ENCODE measurements around the gene FAM216B. TPM values are rescaled to one million over a fixed set of nuclear protein-coding genes. Genes with fewer than 3 reads are reported as not detected.
"Not testable (repeated sequence)": the region's sequence is repeated elsewhere in the genome, so short reads cannot be mapped to it uniquely, and the experiment has no call there.

FAM216B gene
- total and polyA plus RNA-seq, 2 experiments from 2014 or later = 0.90 to 2.2 TPM

- Histone ChIP-seq H3K4me1 (ENCODE audit: insufficient read depth) (no peaks in the 10 kb centered on the region), H3K27me3 (no peaks in the 10 kb centered on the region), H2AFZ (no peak overlapping the region), H3K4me2 (no peak overlapping the region), H3K36me3 (replicated peaks; ENCODE audit: insufficient read depth, low read depth) (no peaks in the 10 kb centered on the region), H3K4me3 (no peak overlapping the region), H3K9me3 (ENCODE audit: low read depth) (no peaks in the 10 kb centered on the region), H3K79me2 (no peaks in the 10 kb centered on the region), H4K20me1 (ENCODE audit: insufficient read depth, poor library complexity, severe bottlenecking) (no peaks in the 10 kb centered on the region), H3K9me2 (replicated peaks; ENCODE audit: insufficient read depth) (no peaks in the 10 kb centered on the region), H3K27ac (no peak overlapping the region)
- 98% methylated on average over 2 of the region's 2 CpGs for WGBS (ENCODE audit: low lambda C conversion rate, missing lambda C conversion rate)
- TF ChIP-seq CTCF (IDR thresholded peaks at IDR 0.05; ENCODE audit: poor library complexity) (peak; percentile 14), EZH2 (IDR thresholded peaks at IDR 0.05; ENCODE audit: borderline replicate concordance) (no peak)
- no peak for DNase-seq (ENCODE audit: low spot score)
Measured at GRCh38 chr13:42816538-42816937, 35.2 kb downstream of the FAM216B start.

- not testable (repeated sequence) for H3K4me2 ChIP-seq; H2AFZ ChIP-seq; H3K4me3 ChIP-seq; H3K79me2 ChIP-seq; H3K27me3 ChIP-seq; H3K27ac ChIP-seq; H3K4me1 ChIP-seq (ENCODE audit: insufficient read depth); H3K9me2 ChIP-seq (replicated peaks; ENCODE audit: insufficient read depth); H3K36me3 ChIP-seq (replicated peaks; ENCODE audit: insufficient read depth, low read depth); H3K9me3 ChIP-seq (ENCODE audit: low read depth); H4K20me1 ChIP-seq (ENCODE audit: insufficient read depth, poor library complexity, severe bottlenecking); DNase-seq (ENCODE audit: low spot score)
- 83% methylated on average over 1 of the region's 1 CpG for WGBS (ENCODE audit: low lambda C conversion rate, missing lambda C conversion rate)
Measured at GRCh38 chr13:42819687-42820086, 38.3 kb downstream of the FAM216B start.

GRCh38 chr13:42820451-42820850 is 39.1 kb downstream of the FAM216B start:
- no peak overlapping the region for H3K4me3 ChIP-seq
- 50% methylated on average over 4 of the region's 4 CpGs for WGBS (ENCODE audit: low lambda C conversion rate, missing lambda C conversion rate)
- no peaks in the 10 kb centered on the region for H3K36me3 ChIP-seq (replicated peaks; ENCODE audit: insufficient read depth, low read depth)
- H3K4me1 ChIP-seq (ENCODE audit: insufficient read depth) = no peaks in the 10 kb centered on the region
- no peak for TF ChIP-seq CTCF (IDR thresholded peaks at IDR 0.05; ENCODE audit: poor library complexity)
- no peak for TF ChIP-seq EZH2phosphoT487 (IDR thresholded peaks at IDR 0.05; ENCODE audit: low read depth, severe bottlenecking, unreplicated experiment)
- no peak for TF ChIP-seq EZH2 (IDR thresholded peaks at IDR 0.05; ENCODE audit: borderline replicate concordance)
- H2AFZ ChIP-seq = no peak overlapping the region
- H3K4me2 ChIP-seq = no peak overlapping the region
- no peaks in the 10 kb centered on the region for H3K9me3 ChIP-seq (ENCODE audit: low read depth)
- H4K20me1 ChIP-seq (ENCODE audit: insufficient read depth, poor library complexity, severe bottlenecking) = no peaks in the 10 kb centered on the region
- DNase-seq (ENCODE audit: low spot score) = no peak
- no peak overlapping the region for H3K27ac ChIP-seq
- no peaks in the 10 kb centered on the region for H3K27me3 ChIP-seq
- H3K79me2 ChIP-seq = no peaks in the 10 kb centered on the region
- no peaks in the 10 kb centered on the region for H3K9me2 ChIP-seq (replicated peaks; ENCODE audit: insufficient read depth)

GRCh38 chr13:42821437-42821836 is 40.1 kb downstream of the FAM216B start:
- H3K79me2 ChIP-seq = no peaks in the 10 kb centered on the region
- no peak for TF ChIP-seq CTCF (IDR thresholded peaks at IDR 0.05; ENCODE audit: poor library complexity)
- TF ChIP-seq EZH2 (IDR thresholded peaks at IDR 0.05; ENCODE audit: borderline replicate concordance) = no peak
- no peak for TF ChIP-seq EZH2phosphoT487 (IDR thresholded peaks at IDR 0.05; ENCODE audit: low read depth, severe bottlenecking, unreplicated experiment)
- H3K9me3 ChIP-seq (ENCODE audit: low read depth) = no peaks in the 10 kb centered on the region
- no peak for DNase-seq (ENCODE audit: low spot score)
- H4K20me1 ChIP-seq (ENCODE audit: insufficient read depth, poor library complexity, severe bottlenecking) = no peaks in the 10 kb centered on the region
- no peaks in the 10 kb centered on the region for H3K27me3 ChIP-seq
- H3K4me2 ChIP-seq = no peak overlapping the region
- H3K9me2 ChIP-seq (replicated peaks; ENCODE audit: insufficient read depth) = no peaks in the 10 kb centered on the region
- WGBS (ENCODE audit: low lambda C conversion rate, missing lambda C conversion rate) = 52% methylated on average over 1 of the region's 1 CpG
- H3K36me3 ChIP-seq (replicated peaks; ENCODE audit: insufficient read depth, low read depth) = no peaks in the 10 kb centered on the region
- H3K4me1 ChIP-seq (ENCODE audit: insufficient read depth) = no peaks in the 10 kb centered on the region
- H3K4me3 ChIP-seq = no peak overlapping the region
- no peak overlapping the region for H2AFZ ChIP-seq
- no peak overlapping the region for H3K27ac ChIP-seq
